ENCODE data around the gene SAMM50.

- TF ChIP-seq POLR2A (IDR thresholded peaks at IDR 0.05; ENCODE audit: low read depth, low read length) (no peak), POLR2AphosphoS5 (IDR thresholded peaks at IDR 0.05; ENCODE audit: low read depth, low read length) (no peak)
These were observed 30.3 kb downstream of the SAMM50 start for GRCh38 chr22:43985532-43985931.
